Measurements from ENCODE around the gene LRRN3.

LRRN3 gene

GRCh38 chr7:111107579-111107978 lies 16.7 kb downstream of the LRRN3 start:
- DNase-seq = no peak

GRCh38 chr7:111108000-111108399 lies 17.1 kb downstream of the LRRN3 start:
- DNase-seq = no peak

GRCh38 chr7:111108496-111108895 lies 17.6 kb downstream of the LRRN3 start:
- peak; percentile 27 for DNase-seq

- DNase-seq = peak; percentile 74
Observed at GRCh38 chr7:111112439-111112838, 21.5 kb downstream of the LRRN3 start.

GRCh38 chr7:111113263-111114017 lies 22.5 kb downstream of the LRRN3 start:
- DNase-seq = peak; percentile 75

GRCh38 chr7:111115966-111116365 lies 25.0 kb downstream of the LRRN3 start:
- no peak for DNase-seq

GRCh38 chr7:111126987-111127386 lies 36.1 kb downstream of the LRRN3 start:
- peak; percentile 42 for DNase-seq

- no peak for DNase-seq
Observed at GRCh38 chr7:111129435-111129834, 38.5 kb downstream of the LRRN3 start.

- peak; percentile 16 for DNase-seq
Observed at GRCh38 chr7:111132833-111133232, 41.9 kb downstream of the LRRN3 start.

- DNase-seq = peak; percentile 53
Observed at GRCh38 chr7:111137296-111138192, 46.6 kb downstream of the LRRN3 start.

GRCh38 chr7:111138193-111138569 lies 47.3 kb downstream of the LRRN3 start:
- peak; percentile 93 for DNase-seq

- no peak for DNase-seq
Observed at GRCh38 chr7:111138586-111138985, 47.7 kb downstream of the LRRN3 start.

GRCh38 chr7:111140091-111140865 lies 49.4 kb downstream of the LRRN3 start:
- no peak for DNase-seq

- DNase-seq = no peak
Observed at GRCh38 chr7:111145472-111145871, 54.5 kb downstream of the LRRN3 start.

GRCh38 chr7:111146136-111146535 lies 55.2 kb downstream of the LRRN3 start:
- DNase-seq = peak; percentile 52

- no peak for DNase-seq
Observed at GRCh38 chr7:111147708-111148533, 57.0 kb downstream of the LRRN3 start.

- DNase-seq = no peak
Observed at GRCh38 chr7:111150709-111151108, 59.8 kb downstream of the LRRN3 start.

- peak; percentile 81 for DNase-seq
Observed at GRCh38 chr7:111159426-111159825, 68.5 kb downstream of the LRRN3 start.

- DNase-seq = no peak
Observed at GRCh38 chr7:111160297-111160696, 69.4 kb downstream of the LRRN3 start.

GRCh38 chr7:111162692-111163091 lies 71.8 kb downstream of the LRRN3 start:
- no peak for DNase-seq

GRCh38 chr7:111164442-111164841 lies 73.5 kb downstream of the LRRN3 start:
- no peak for DNase-seq

- DNase-seq = peak; percentile 49
Observed at GRCh38 chr7:111168182-111168581, 77.3 kb downstream of the LRRN3 start.

Measured in fibroblast of skin of back (primary cell).